NCI-H2227 (cell line): ENCODE measurements around the gene NOL4.

Experiments
- DNase-seq: peaks from one replicate; lab custom pipeline; 2025; ENCODE audit not compliant: unreplicated experiment; lab: John Stamatoyannopoulos, UW

The NOL4 gene

DNA sequence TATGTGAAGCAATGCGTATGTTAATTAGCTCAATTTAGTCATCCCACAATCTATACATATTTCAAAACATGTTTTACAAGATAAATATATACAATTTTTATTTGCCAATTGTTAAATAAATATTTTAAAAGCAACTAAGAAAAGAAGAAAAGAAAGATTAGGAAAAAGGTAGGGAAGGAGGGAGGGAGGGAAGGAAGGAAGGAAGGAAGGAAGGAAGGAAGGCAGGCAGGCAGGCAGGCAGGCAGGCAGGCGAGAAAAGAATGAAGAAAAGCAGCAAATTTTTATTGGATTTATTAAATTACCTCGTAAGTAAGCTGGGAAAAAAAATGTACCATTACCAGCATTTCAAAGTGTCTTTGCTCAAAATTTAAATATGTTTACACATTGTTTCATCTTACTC, 30.5 kb downstream of the NOL4 start:
- no peak for DNase-seq

GRCh38 chr18:34189656-34190435, 34.9 kb downstream of the NOL4 start:
- DNase-seq: no peak
